ENCODE data around the gene BBOX1. TPM values are rescaled to one million over a fixed set of nuclear protein-coding genes. Genes with fewer than 3 reads are reported as not detected.

BBOX1 gene
- total RNA-seq, 1 donor from 2014 or later = not detected

- Mint-ChIP-seq H3K4me3 (ENCODE audit: low read depth) (no peak overlapping the region), H3K9me3 (ENCODE audit: low read depth) (no peaks in the 10 kb centered on the region), H3K27me3 (no peaks in the 10 kb centered on the region), H3K27ac (no peak overlapping the region), H3K4me1 (ENCODE audit: low read depth) (peaks cover 7% of the 10 kb centered on the region), H3K36me3 (ENCODE audit: insufficient read depth) (no peaks in the 10 kb centered on the region)
- no peak for DNase-seq (ENCODE audit: low spot score, unreplicated experiment)
- TF ChIP-seq CTCF (IDR thresholded peaks at IDR 0.05; ENCODE audit: unreplicated experiment) = no peak
Measured at GRCh38 chr11:27084518-27084917, 43.9 kb downstream of the BBOX1 start.

- Mint-ChIP-seq H3K4me1 (ENCODE audit: low read depth) (peaks cover 7% of the 10 kb centered on the region), H3K4me3 (ENCODE audit: low read depth) (no peak overlapping the region), H3K27me3 (no peaks in the 10 kb centered on the region), H3K27ac (no peak overlapping the region), H3K9me3 (ENCODE audit: low read depth) (peaks cover 4% of the 10 kb centered on the region), H3K36me3 (ENCODE audit: insufficient read depth) (peaks cover 2% of the 10 kb centered on the region)
- DNase-seq (ENCODE audit: low spot score, unreplicated experiment) = no peak
- TF ChIP-seq CTCF (IDR thresholded peaks at IDR 0.05; ENCODE audit: unreplicated experiment) = no peak
Measured at GRCh38 chr11:27085111-27085510, 44.5 kb downstream of the BBOX1 start.

- H3K27ac Mint-ChIP-seq = peak overlapping the region; percentile 73
- peaks cover 8% of the 10 kb centered on the region for H3K9me3 Mint-ChIP-seq (ENCODE audit: low read depth)
- H3K27me3 Mint-ChIP-seq = no peaks in the 10 kb centered on the region
- no peak for TF ChIP-seq CTCF (IDR thresholded peaks at IDR 0.05; ENCODE audit: unreplicated experiment)
- DNase-seq (ENCODE audit: low spot score, unreplicated experiment) = no peak
- H3K36me3 Mint-ChIP-seq (ENCODE audit: insufficient read depth) = peaks cover 6% of the 10 kb centered on the region
- no peak overlapping the region for H3K4me3 Mint-ChIP-seq (ENCODE audit: low read depth)
- H3K4me1 Mint-ChIP-seq (ENCODE audit: low read depth) = peaks cover 7% of the 10 kb centered on the region
Measured at GRCh38 chr11:27085605-27086004, 45.0 kb downstream of the BBOX1 start.

- Mint-ChIP-seq H3K36me3 (ENCODE audit: insufficient read depth) (peaks cover 9% of the 10 kb centered on the region), H3K4me1 (ENCODE audit: low read depth) (peaks cover 7% of the 10 kb centered on the region), H3K9me3 (ENCODE audit: low read depth) (peaks cover 13% of the 10 kb centered on the region), H3K27ac (no peak overlapping the region), H3K27me3 (no peaks in the 10 kb centered on the region), H3K4me3 (ENCODE audit: low read depth) (no peak overlapping the region)
- DNase-seq (ENCODE audit: low spot score, unreplicated experiment) = no peak
- no peak for TF ChIP-seq CTCF (IDR thresholded peaks at IDR 0.05; ENCODE audit: unreplicated experiment)
Measured at GRCh38 chr11:27087432-27087831, 46.8 kb downstream of the BBOX1 start.

- Mint-ChIP-seq H3K9me3 (ENCODE audit: low read depth) (peaks cover 13% of the 10 kb centered on the region), H3K36me3 (ENCODE audit: insufficient read depth) (peaks cover 9% of the 10 kb centered on the region), H3K27me3 (no peaks in the 10 kb centered on the region), H3K4me3 (ENCODE audit: low read depth) (no peak overlapping the region), H3K27ac (no peak overlapping the region), H3K4me1 (ENCODE audit: low read depth) (peaks cover 7% of the 10 kb centered on the region)
- no peak for TF ChIP-seq CTCF (IDR thresholded peaks at IDR 0.05; ENCODE audit: unreplicated experiment)
- DNase-seq (ENCODE audit: low spot score, unreplicated experiment) = no peak
Measured at GRCh38 chr11:27088353-27088752, 47.7 kb downstream of the BBOX1 start.

Measured in progenitor cell of endocrine pancreas (in vitro differentiated cells).